ENCODE data around the gene SLC25A22.

Gene SLC25A22

DNA sequence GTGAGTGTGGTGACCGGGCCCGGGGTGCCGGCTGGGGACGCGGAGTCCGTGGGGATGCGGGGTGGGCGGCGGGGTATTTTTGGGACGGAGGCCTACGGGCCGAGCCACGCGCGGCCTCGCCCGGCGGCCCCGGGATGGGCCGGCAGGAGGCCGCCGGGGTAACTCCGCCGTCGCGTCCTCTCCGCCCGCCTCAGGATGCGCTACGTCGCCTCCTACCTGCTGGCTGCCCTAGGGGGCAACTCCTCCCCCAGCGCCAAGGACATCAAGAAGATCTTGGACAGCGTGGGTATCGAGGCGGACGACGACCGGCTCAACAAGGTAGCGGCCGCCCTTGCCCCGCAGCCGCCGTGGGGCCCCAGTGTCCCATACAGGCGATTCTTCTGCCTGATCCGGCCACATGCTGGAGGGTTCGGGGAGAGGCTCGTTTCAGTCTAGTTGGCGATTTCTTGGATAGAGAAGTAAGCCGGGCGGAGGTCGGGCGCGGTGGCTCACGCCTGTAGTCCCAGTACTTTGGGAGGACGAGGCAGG, 12.0 kb upstream of the SLC25A22 start:
- Histone ChIP-seq H3K27ac (ENCODE audit: low read depth, low read length, severe bottlenecking) (peak overlapping the region; percentile 100), H3K36me3 (ENCODE audit: control insufficient read depth, insufficient read depth, low read length) (peaks cover 39% of the 10 kb centered on the region), H3K4me1 (ENCODE audit: control insufficient read depth, insufficient read depth, low read length, poor library complexity, severe bottlenecking) (peaks cover 6% of the 10 kb centered on the region), H3K4me3 (ENCODE audit: extremely low read depth, insufficient read depth, low read length, poor library complexity, severe bottlenecking) (peak overlapping the region; percentile 97), H3K9me3 (ENCODE audit: control insufficient read depth, low read length) (no peaks in the 10 kb centered on the region)
- 0% methylated on average over 43 to 53 of the region's 55 CpGs for WGBS, 2 experiments (ENCODE audit: insufficient coverage in 2 of 2)

DNA sequence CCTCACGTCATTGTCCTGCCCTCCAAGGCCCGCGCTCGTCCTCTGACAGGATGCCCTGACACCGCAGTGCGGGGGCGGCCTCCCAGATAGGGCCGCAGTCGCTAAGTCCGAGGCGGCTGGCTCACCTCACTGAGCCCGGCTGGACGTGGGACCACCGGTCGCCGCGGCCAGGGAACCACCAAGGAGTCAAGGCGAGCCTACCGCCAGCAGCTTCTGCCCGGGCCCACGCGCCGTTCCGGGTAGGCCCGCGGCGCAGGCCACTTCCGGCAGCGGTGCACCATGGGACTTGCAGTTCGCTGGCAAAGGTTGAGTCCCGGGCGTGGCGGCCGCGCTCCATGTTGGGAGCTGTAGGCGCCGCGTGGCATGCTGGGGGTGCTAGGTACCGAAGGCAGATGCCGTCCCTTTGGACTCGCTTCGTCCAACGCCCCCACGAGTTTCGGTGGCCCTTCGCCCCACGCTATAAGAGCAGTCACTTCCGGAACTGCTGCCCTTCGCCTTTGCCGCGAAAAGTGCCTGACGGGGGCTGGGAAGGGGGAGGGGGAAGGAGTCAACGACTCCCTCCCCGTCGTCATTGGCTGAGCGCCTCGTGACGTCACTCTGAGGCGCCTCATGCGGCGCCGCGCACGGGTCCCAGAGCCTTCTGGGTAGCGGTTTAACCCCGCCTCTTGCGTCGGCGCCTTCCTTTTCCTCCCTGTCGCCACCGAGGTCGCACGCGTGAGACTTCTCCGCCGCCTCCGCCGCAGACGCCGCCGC, 11.4 kb upstream of the SLC25A22 start, which contains the start of gene RPLP2:
Gene RPLP2, plus strand, starts transcription at position 681 of the 753 bp plus-strand sequence. CDS start 268 bp downstream, outside the sequence.
- Histone ChIP-seq H3K4me3 (ENCODE audit: extremely low read depth, insufficient read depth, low read length, poor library complexity, severe bottlenecking) (peak within 1 kb of the TSS; percentile 97), H3K27ac (ENCODE audit: low read depth, low read length, severe bottlenecking) (peak within 1 kb of the TSS; percentile 100), H3K36me3 (ENCODE audit: control insufficient read depth, insufficient read depth, low read length) (peaks cover 36% of the 10 kb centered on the region), H3K9me3 (ENCODE audit: control insufficient read depth, low read length) (no peaks in the 10 kb centered on the region), H3K4me1 (ENCODE audit: control insufficient read depth, insufficient read depth, low read length, poor library complexity, severe bottlenecking) (peaks cover 7% of the 10 kb centered on the region)
- WGBS, 2 experiments (ENCODE audit: insufficient coverage in 2 of 2) = 0% methylated on average over 52 to 75 of the region's 81 CpGs

GRCh38 chr11:808427-809286, 10.6 kb upstream of the SLC25A22 start:
- WGBS, 2 experiments (ENCODE audit: insufficient coverage in 2 of 2) = 31 to 35% methylated on average over 32 of the region's 36 CpGs
- peaks cover 15% of the 10 kb centered on the region for H3K4me1 ChIP-seq (ENCODE audit: control insufficient read depth, insufficient read depth, low read length, poor library complexity, severe bottlenecking)

DNA sequence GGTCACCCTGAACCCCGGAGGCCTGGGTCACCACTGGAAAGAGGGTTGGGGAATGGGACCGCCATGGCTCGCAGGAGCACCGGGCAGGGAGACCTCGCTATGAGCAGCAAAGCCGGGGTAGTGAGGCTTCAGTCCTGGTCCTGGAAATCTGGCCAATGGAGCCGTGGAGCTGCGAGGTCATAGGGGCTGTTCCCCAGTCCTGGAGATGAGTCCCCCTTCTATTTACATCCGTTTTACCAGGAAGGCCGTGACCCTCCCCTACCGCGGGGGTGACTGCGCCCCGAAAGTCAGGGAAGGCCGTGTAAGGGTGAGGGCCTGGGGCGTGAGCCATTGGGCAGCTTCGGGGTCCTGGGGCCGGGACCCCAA, 6.5 kb upstream of the SLC25A22 start:
- Histone ChIP-seq H3K36me3 (ENCODE audit: control insufficient read depth, insufficient read depth, low read length) (peaks cover 30% of the 10 kb centered on the region), H3K27ac (ENCODE audit: low read depth, low read length, severe bottlenecking) (no peak overlapping the region), H3K4me1 (ENCODE audit: control insufficient read depth, insufficient read depth, low read length, poor library complexity, severe bottlenecking) (peaks cover 15% of the 10 kb centered on the region), H3K4me3 (ENCODE audit: extremely low read depth, insufficient read depth, low read length, poor library complexity, severe bottlenecking) (peak overlapping the region; percentile 58), H3K9me3 (ENCODE audit: control insufficient read depth, low read length) (no peaks in the 10 kb centered on the region)
- WGBS, 2 experiments (ENCODE audit: insufficient coverage in 2 of 2) = 33 to 45% methylated on average over 11 to 16 of the region's 18 CpGs

More at GRCh38 chr11:808427-809286, 10.6 kb upstream of the SLC25A22 start:
- Histone ChIP-seq H3K27ac (ENCODE audit: low read depth, low read length, severe bottlenecking) (peak overlapping the region; percentile 100), H3K36me3 (ENCODE audit: control insufficient read depth, insufficient read depth, low read length) (peaks cover 31% of the 10 kb centered on the region), H3K9me3 (ENCODE audit: control insufficient read depth, low read length) (no peaks in the 10 kb centered on the region), H3K4me3 (ENCODE audit: extremely low read depth, insufficient read depth, low read length, poor library complexity, severe bottlenecking) (peak overlapping the region; percentile 97)

GRCh38 chr11:803770-804598, 5.9 kb upstream of the SLC25A22 start:
- Histone ChIP-seq H3K9me3 (ENCODE audit: control insufficient read depth, low read length) (no peaks in the 10 kb centered on the region), H3K4me1 (ENCODE audit: control insufficient read depth, insufficient read depth, low read length, poor library complexity, severe bottlenecking) (peaks cover 15% of the 10 kb centered on the region), H3K4me3 (ENCODE audit: extremely low read depth, insufficient read depth, low read length, poor library complexity, severe bottlenecking) (peak overlapping the region; percentile 58), H3K36me3 (ENCODE audit: control insufficient read depth, insufficient read depth, low read length) (peaks cover 34% of the 10 kb centered on the region), H3K27ac (ENCODE audit: low read depth, low read length, severe bottlenecking) (no peak overlapping the region)
- WGBS, 2 experiments (ENCODE audit: insufficient coverage in 2 of 2) = 81 to 82% methylated on average over 22 to 25 of the region's 26 CpGs

- peak overlapping the region; percentile 58 for H3K4me3 ChIP-seq (ENCODE audit: extremely low read depth, insufficient read depth, low read length, poor library complexity, severe bottlenecking)
- peaks cover 15% of the 10 kb centered on the region for H3K4me1 ChIP-seq (ENCODE audit: control insufficient read depth, insufficient read depth, low read length, poor library complexity, severe bottlenecking)
- no peaks in the 10 kb centered on the region for H3K9me3 ChIP-seq (ENCODE audit: control insufficient read depth, low read length)
- whole genome bisulfite sequencing, 2 experiments (ENCODE audit: insufficient coverage in 2 of 2) = 91 to 100% methylated on average over 1 to 5 of the region's 8 CpGs
- no peak overlapping the region for H3K27ac ChIP-seq (ENCODE audit: low read depth, low read length, severe bottlenecking)
- peaks cover 36% of the 10 kb centered on the region for H3K36me3 ChIP-seq (ENCODE audit: control insufficient read depth, insufficient read depth, low read length)
These were observed 5.3 kb upstream of the SLC25A22 start for GRCh38 chr11:803467-803742.

DNA sequence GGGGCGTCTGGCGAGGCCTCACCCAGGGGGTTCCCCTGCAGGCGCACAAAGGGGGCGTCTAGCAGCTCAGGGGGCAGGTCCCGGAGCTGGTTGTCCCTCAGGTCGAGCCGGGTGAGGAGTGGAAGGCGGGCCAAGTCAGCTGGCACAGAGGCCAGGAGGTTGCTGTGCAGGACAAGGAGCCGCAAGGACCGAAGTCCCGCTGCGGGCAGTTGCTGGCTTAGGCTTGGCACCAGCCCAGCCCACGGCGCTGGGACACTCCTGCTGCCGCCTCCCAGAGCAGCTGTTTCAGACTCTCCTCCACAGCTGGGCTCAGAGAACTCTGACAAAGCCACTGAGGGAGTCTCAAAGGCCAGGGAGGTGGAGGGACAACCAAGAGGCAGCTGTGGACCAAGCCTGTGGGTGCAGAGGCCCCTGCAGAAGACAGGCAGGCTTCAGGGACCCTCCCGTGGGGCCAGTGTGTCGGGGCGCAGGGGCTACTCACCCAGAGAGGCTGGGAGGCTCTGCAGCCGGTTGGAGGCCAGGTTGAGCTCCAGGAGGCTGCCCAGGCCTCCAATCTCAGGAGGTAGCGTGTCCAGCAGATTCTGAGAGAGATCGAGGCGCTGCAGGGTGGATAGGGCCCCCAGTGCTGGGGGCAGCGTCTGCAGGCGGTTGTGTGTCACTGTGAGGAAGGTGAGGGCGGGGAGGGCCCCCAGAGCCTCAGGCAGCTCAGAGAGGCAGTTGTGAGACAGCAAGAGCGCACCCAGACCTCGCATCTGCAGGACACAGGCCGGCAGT, 4.8 kb upstream of the SLC25A22 start:
- 94% methylated on average over 28 of the region's 28 CpGs for WGBS, 2 experiments (ENCODE audit: insufficient coverage in 2 of 2)
- no peak overlapping the region for H3K4me3 ChIP-seq (ENCODE audit: extremely low read depth, insufficient read depth, low read length, poor library complexity, severe bottlenecking)
- peaks cover 15% of the 10 kb centered on the region for H3K4me1 ChIP-seq (ENCODE audit: control insufficient read depth, insufficient read depth, low read length, poor library complexity, severe bottlenecking)
- no peak overlapping the region for H3K27ac ChIP-seq (ENCODE audit: low read depth, low read length, severe bottlenecking)
- H3K36me3 ChIP-seq (ENCODE audit: control insufficient read depth, insufficient read depth, low read length) = peaks cover 36% of the 10 kb centered on the region
- no peaks in the 10 kb centered on the region for H3K9me3 ChIP-seq (ENCODE audit: control insufficient read depth, low read length)

- peaks cover 15% of the 10 kb centered on the region for H3K4me1 ChIP-seq (ENCODE audit: control insufficient read depth, insufficient read depth, low read length, poor library complexity, severe bottlenecking)
- H3K36me3 ChIP-seq (ENCODE audit: control insufficient read depth, insufficient read depth, low read length) = peaks cover 36% of the 10 kb centered on the region
- no peak overlapping the region for H3K4me3 ChIP-seq (ENCODE audit: extremely low read depth, insufficient read depth, low read length, poor library complexity, severe bottlenecking)
- 95 to 97% methylated on average over 19 to 20 of the region's 21 CpGs for WGBS, 2 experiments (ENCODE audit: insufficient coverage in 2 of 2)
- H3K27ac ChIP-seq (ENCODE audit: low read depth, low read length, severe bottlenecking) = no peak overlapping the region
- no peaks in the 10 kb centered on the region for H3K9me3 ChIP-seq (ENCODE audit: control insufficient read depth, low read length)
These were observed 4.0 kb upstream of the SLC25A22 start for GRCh38 chr11:802018-802617.

- Histone ChIP-seq H3K4me3 (ENCODE audit: extremely low read depth, insufficient read depth, low read length, poor library complexity, severe bottlenecking) (no peak overlapping the region), H3K9me3 (ENCODE audit: control insufficient read depth, low read length) (no peaks in the 10 kb centered on the region), H3K27ac (ENCODE audit: low read depth, low read length, severe bottlenecking) (no peak overlapping the region), H3K4me1 (ENCODE audit: control insufficient read depth, insufficient read depth, low read length, poor library complexity, severe bottlenecking) (peaks cover 23% of the 10 kb centered on the region), H3K36me3 (ENCODE audit: control insufficient read depth, insufficient read depth, low read length) (peaks cover 36% of the 10 kb centered on the region)
- WGBS, 2 experiments (ENCODE audit: insufficient coverage in 2 of 2) = 95 to 96% methylated on average over 18 to 19 of the region's 20 CpGs
These were observed 3.2 kb upstream of the SLC25A22 start for GRCh38 chr11:801097-801780.

Data from mesodermal cell (in vitro differentiated cells).